Frontal cortex (tissue), 4 donors: ENCODE data around the gene FOXD4L1. TPM values are rescaled to one million over a fixed set of nuclear protein-coding genes. Genes with fewer than 3 reads are reported as not detected.
"Not testable (repeated sequence)": the region's sequence is repeated elsewhere in the genome, so short reads cannot be mapped to it uniquely, and the experiment has no call there.

Experiments
- DNase-seq, 2 donors: peaks; one replicate each; pipeline ENCODE4 v3.0.0; 2012; ENCODE audit warnings: low spot score in 2 of 2
- FAIRE-seq: peaks from 2 replicates; lab custom pipeline; 2012; peaks lifted over from hg19 to GRCh38; lab: Jason Lieb, UNC
- total RNA-seq: library from RNA; depleted of rRNA; stranded (reverse); fragments of >200 nt; gene quantifications from one replicate; pipeline ENCODE4 v1.2.3, GENCODE V29; 2014
- donor health status: control.
- donor health status: control.
- donor health status: control.

The FOXD4L1 gene
- total RNA-seq, 1 donor from 2014 or later: 0.41 TPM

DNA sequence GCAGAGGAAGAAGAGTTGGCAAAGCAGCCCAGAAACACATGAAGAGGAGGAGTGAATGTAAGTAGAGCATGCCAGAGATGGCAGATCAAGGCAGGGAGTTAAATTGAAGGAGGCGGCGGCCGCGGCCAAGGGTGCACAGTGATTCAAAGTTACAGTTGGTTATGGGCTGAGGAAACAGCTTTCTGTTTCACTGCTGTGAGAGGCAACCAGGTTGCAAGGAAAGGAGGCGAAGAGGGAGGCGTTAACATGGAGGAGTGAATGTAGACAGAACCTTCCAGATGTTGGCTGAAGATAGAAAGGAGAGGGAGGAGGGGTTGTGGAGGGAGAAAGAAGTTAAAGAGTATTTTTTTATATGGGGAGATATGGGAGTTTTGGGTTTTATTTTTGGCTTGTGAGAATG is 22.4 kb downstream of the FOXD4L1 start:
- DNase-seq, FAIRE-seq: not testable (repeated sequence)

DNA sequence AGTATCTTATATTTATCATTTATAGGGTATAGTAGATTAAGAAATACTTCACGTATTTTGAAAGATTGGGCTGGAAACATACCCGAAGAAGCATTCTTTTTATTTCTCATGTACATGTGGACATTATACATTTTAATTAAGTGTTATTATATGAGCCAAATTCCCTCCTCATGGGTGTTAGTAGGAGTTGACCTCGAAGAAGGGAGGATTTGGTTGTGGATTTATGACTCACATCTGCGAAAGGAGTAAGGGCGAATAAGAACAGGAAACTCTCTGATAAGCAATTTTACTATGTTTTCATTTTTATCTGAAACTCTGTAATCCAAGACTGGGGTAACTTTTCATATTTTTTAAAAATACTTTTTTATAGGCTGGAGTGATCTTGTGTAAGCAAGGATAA is 23.0 kb downstream of the FOXD4L1 start:
- not testable (repeated sequence) for FAIRE-seq

DNA sequence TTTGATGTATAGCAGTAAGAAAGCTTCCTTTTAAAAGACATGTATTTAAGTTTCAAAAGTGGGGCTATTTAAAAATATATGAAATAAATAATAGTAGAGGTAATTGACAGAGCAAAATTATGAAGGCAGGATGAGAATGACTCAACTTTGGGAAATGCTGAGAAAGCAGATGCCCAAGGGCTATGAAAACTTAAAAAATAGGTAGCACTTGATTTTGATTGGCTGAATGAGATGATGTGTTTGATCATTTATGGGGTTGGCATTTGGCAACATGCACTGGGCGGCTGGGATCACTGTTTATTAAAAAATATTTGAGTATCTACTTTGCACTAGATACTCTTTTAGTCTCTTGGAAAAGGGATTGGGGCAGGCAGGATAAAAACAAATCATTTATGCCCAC is 26.5 kb downstream of the FOXD4L1 start:
- FAIRE-seq, DNase-seq: not testable (repeated sequence)

More for the DNA sequence above, 23.0 kb downstream of the FOXD4L1 start:
- DNase-seq: not testable (repeated sequence)

DNA sequence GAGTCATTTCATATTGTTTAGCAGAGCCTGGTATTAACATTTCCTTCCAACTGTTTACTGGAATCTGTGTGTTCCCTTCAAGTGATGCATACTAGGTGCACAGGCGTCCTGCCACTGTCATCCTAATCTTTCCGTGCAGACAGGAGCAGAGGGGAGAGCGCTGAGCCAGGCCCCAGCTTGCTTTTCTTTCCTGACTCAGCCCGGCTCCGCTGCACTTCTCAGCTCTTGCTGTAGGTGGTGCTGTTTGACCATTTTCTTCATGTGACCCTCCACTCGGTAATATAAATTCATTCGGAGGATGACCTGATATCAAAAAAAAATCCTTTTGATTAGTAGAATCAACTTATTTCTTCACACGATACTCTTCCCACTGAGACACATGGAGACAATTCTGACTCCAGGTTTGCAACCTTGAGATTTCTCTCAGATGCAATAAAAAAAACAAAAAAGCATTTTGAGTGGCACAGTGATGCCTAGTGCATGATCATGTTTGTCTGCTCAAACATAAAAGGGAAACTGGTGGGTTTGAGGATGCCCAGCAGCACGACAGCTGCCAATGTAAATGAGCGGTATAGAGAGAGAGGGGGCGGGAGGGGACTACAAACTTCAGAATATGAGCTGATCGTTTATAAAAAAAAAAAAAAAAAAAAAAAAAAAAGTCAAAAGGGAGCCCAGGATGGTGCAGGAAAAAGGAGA is 29.0 kb downstream of the FOXD4L1 start:
- not testable (repeated sequence) for DNase-seq, FAIRE-seq

GRCh38 chr2:113528126-113528525 is 29.7 kb downstream of the FOXD4L1 start:
- not testable (repeated sequence) for DNase-seq, FAIRE-seq

- FAIRE-seq, DNase-seq: not testable (repeated sequence)
Measured at GRCh38 chr2:113528904-113529303, 30.4 kb downstream of the FOXD4L1 start.

DNA sequence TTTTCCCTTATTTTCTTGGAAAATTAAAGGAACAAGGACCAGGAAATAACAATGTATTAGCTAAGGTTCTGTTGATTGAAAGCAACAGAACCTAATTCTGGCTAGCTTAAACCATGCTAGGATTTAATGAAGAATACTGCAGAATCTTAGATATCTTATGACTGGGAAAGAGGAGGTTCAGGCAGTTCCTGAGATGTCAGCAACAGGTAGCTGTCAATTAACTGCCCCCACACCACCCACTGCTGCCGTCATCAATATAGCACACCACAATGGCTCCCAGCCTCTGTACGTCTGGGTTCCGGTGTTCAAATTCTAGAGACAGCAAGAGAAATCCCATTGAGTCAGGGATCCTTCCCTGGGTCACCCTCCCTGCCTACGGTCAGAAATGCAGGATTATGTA is 34.5 kb downstream of the FOXD4L1 start:
- not testable (repeated sequence) for FAIRE-seq, DNase-seq

GRCh38 chr2:113536573-113536972 is 38.1 kb downstream of the FOXD4L1 start:
- FAIRE-seq, DNase-seq: not testable (repeated sequence)

GRCh38 chr2:113540834-113541203 is 42.4 kb downstream of the FOXD4L1 start:
- not testable (repeated sequence) for DNase-seq, FAIRE-seq

DNA sequence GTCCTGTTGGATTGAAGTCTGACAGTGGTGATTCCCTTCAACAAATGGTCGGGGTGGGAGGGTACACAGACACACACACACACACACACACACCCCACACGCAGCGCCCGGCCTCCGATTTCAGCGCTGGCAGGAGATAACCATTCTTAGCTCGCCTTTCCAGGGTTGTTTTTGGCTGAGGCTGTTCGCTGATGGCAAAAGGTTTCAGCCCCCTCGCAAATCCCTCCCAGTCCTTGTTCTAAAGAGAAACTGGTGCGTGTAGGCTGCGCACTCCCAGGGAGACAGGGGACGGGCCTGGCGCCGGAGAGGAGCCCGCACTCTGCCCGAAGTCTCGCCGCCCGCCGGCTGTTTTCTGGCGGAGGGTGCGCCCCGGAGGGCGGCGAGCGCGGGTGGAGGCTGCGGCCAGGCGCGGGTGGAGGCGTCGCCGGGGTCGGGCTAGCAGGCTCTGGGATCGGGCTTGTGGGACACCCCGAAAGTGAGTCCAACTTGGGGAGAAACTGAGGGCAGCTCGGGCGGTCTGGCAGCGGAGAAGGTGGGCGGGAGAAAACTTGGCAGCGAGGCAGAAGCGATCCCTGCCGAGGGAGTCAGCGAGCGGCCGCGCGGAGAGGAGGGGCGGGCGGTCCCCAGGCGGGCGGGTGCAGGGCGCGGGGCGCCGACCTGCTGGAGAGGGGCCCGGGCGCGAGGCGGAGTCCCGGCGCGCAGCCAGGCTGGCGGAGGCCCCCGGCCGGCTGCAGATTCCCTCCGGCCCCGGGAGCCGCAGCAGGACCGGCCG is 42.9 kb downstream of the FOXD4L1 start:
- DNase-seq: peak; percentile 12 to 17
- FAIRE-seq: not testable (repeated sequence)

DNA sequence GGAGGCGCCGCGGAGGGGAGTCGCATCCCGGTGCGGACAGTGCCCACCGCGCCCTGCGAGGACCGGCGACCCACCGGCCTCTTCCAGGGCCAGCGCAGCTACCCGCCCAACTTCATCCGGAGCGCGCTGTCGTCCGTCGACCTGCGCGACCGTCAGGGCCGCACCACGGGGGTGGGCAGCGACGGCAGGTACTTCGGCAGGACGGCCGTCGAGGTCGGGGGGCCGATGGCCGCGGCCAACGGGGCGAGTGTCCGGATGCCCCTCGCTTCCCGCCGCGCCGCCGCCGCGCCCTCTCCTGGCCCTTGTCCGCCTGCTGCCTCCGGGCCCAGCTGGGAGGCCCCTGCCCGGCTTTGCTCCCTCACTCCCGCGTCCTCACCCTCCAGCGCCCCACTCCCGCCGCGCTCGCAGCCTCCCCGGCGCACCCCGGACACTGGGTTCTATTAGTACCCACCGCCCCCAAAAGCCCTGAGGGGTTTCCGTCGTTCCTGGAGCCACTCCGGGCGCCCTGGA is 43.6 kb downstream of the FOXD4L1 start:
- peak; percentile 0 to 5 for DNase-seq
- not testable (repeated sequence) for FAIRE-seq

DNA sequence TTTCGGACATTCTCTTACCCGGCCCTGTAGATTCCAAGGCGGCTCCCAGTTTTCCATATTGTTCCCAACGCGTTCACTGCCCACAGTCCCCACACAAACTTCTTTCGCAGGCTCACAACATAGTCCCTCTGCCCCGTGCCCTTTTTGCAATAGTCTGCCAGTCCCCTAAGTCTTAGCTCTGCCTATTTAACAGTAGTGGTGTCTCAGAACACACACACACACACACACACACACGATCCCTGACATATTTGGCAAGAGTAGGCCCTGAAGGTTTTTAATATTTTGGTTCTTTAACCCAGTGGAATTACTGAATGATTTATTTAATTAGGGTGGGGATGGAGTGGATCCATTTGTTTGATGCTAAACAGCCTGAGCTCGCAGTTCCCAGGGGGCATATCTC is 44.1 kb downstream of the FOXD4L1 start:
- FAIRE-seq, DNase-seq: not testable (repeated sequence)

Other genes starting within 250 kb of the FOXD4L1 start
- under 0.01 TPM for gene PAX8, start 219.7 kb upstream of the FOXD4L1 start, total RNA-seq
- gene ZNG1B, start 61.0 kb upstream of the FOXD4L1 start, total RNA-seq: 37.5 TPM
- 10.6 TPM for gene RABL2A, start 128.6 kb downstream of the FOXD4L1 start, total RNA-seq